Gastrocnemius medialis (tissue), 4 donors: Measurements from ENCODE around the gene DGLUCY.

Source experiments
- CTCF ChIP-seq, 5 experiments: fragments of 450-650 bp in 3 of 5; fragments of 200-600 bp in 2 of 5; sonication (generic) in 2 of 5; IDR thresholded peaks in 4 of 5; conservative IDR thresholded peaks in 1 of 5; 1 replicate in 4 of 5; 2 replicates in 1 of 5; pipeline ENCODE4 v1.5.1; 2016 to 2019; ENCODE audit warnings: antibody characterized with exemption in 5 of 5, mild to moderate bottlenecking in 3 of 5, moderate library complexity in 3 of 5
- POLR2A ChIP-seq, 2 donors: fragments of 450-650 bp; IDR thresholded peaks; one replicate each; pipeline ENCODE4 v1.6.1; 2017; ENCODE audit warnings: antibody characterized with exemption in 2 of 2, mild to moderate bottlenecking in 2 of 2, moderate library complexity in 2 of 2

GRCh38 chr14:91205459-91205858, 91.6 kb downstream of the DGLUCY start:
- no peak for TF ChIP-seq POLR2A (IDR thresholded peaks at IDR 0.05)
- no peak for TF ChIP-seq CTCF (IDR thresholded peaks at IDR 0.05 in 4 of 5, conservative IDR thresholded peaks at IDR 0.05 in 1 of 5)
